Activated CD4-positive, alpha-beta T cell treated with anti-CD3 and anti-CD28 coated beads, Interleukin-2, amount 10 ng/mL, durations not matched to agents 24 days and 14 days (primary cell): ENCODE data around the gene KCNQ1OT1. TPM values are rescaled to one million over a fixed set of nuclear protein-coding genes. Genes with fewer than 3 reads are reported as not detected.

Experiments used
- DNase-seq: peaks from one replicate; pipeline ENCODE4 v3.0.0; 2022
- H3K27ac Mint-ChIP-seq: one replicate; pipeline ENCODE4 v1.8.0; 2022; ENCODE audit warnings: mild to moderate bottlenecking, mixed read lengths
- H3K27me3 Mint-ChIP-seq: one replicate; pipeline ENCODE4 v1.8.0; 2022; ENCODE audit warnings: mixed read lengths
- H3K36me3 Mint-ChIP-seq: one replicate; pipeline ENCODE4 v1.8.0; 2022; ENCODE audit warnings: low read depth, mild to moderate bottlenecking, mixed read lengths
- H3K4me1 Mint-ChIP-seq: one replicate; pipeline ENCODE4 v1.8.0; 2021; ENCODE audit warnings: mixed read lengths
- H3K4me3 Mint-ChIP-seq: one replicate; pipeline ENCODE4 v1.8.0; 2022; ENCODE audit warnings: mild to moderate bottlenecking, moderate library complexity, mixed read lengths
- H3K9me3 Mint-ChIP-seq: one replicate; pipeline ENCODE4 v1.8.0; 2021; ENCODE audit warnings: mixed read lengths
- intact Hi-C: fragments of 100-400 bp; cut with micrococcal nuclease; formaldehyde crosslinking; loops from one replicate; pipeline ENCODE4 v1.15.1; 2023
- total RNA-seq: library from RNA; stranded (reverse); gene quantifications from 2 replicates; pipeline ENCODE4 v1.2.3, GENCODE V29; 2022

The KCNQ1OT1 gene
- total RNA-seq, 1 donor from 2014 or later: 0.61 TPM

DNA sequence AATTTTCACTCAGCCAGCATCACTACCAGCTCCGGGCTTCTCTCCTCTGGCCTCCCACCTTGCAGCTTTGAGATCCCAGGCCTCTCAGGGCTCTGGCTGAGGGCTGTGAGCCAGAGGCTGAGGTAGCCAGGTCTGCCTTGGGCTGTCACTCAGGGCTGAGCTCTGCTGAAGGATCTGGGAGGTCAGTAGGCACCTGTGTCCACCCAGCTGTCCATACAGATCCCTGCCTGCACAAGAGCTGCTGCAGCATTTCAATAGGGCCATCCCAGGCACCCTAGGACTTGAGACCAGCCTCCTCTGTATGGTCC lies 12.6 kb downstream of the KCNQ1OT1 start:
- no peaks in the 10 kb centered on the region for H3K27me3 Mint-ChIP-seq
- intact Hi-C loops: no loop called here
- no peak overlapping the region for H3K4me3 Mint-ChIP-seq
- no peaks in the 10 kb centered on the region for H3K4me1 Mint-ChIP-seq
- no peaks in the 10 kb centered on the region for H3K9me3 Mint-ChIP-seq
- DNase-seq: no peak
- H3K36me3 Mint-ChIP-seq: no peaks in the 10 kb centered on the region
- no peak overlapping the region for H3K27ac Mint-ChIP-seq

DNA sequence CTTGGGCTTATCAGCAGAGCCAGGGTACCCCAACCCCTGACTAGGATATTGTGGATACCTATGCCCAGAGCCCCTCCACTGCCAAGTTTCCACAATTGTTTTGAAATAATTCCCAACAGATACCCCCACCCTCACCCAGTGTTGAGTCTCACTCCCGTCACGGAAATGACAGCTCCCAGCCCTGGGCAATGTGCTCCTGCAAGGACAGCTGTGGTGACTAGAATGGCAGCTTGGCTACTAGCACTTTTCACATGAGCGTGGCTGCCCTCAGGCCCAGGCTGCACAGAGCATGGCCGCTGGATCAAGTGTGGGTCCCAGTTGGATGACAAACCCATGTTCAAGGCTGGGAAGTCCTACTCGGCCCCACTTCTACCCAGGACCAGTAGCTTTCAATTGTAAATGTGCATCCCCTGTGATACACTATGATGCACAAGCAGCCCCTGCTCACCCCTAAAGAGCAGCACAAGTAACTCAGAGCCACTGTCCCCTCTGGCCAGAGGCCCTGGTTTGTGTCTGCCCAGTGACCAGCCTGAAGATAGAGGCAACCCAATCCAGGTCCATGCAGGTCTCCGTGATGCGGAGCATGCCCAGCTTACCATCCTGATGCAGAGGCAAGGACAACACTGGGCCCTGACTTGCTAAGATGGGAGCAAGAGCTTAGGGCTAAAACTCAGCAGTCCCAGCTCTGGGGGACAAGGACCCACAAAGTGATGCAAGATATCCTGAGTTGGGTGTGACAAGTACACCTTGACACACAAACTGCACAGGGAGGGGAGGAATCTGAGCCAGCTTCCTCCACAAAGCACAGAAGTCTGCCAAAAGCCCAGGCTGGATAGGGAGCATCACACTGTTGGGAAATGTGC lies 13.2 kb downstream of the KCNQ1OT1 start:
- no peaks in the 10 kb centered on the region for H3K9me3 Mint-ChIP-seq
- H3K4me1 Mint-ChIP-seq: peaks cover 2% of the 10 kb centered on the region

DNA sequence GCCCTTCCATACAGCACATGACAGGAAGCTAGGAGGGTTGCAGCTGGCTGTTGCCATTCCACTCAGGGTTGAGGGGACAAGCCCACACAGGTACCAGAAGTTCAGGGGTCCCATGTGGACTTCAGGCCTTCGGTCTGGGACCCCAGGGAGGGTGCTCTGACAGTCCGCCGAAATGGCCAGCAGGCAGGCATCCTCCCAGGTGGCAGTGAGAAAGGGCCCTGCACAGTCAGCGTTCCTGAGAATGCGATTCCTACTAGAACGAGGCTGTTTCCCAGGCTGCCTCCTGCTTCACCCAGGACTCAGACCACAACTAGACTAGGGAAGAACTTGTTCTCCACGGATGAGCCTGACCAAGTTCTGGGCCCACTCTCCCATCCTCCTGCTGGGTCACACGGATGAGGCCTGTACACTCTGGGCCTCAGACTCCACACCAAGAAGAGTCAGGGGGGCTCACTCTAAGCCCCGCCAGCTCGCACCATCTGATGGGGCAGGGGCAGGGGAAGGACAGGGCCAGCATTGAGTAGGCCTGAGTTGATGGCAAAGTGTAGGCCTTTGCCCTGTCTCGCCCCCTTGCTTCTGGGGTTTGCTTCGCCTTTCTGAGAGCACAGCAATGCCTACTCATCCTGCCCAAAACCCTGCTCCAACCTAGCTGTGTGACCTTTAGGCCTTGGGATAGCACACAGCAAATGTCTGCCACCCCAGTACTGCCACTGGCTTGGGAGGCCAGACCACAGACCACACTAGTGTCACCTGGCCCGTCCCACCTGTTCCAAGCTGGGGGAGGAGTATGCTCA lies 14.0 kb downstream of the KCNQ1OT1 start:
- peaks cover 4% of the 10 kb centered on the region for H3K4me1 Mint-ChIP-seq
- H3K27me3 Mint-ChIP-seq: no peaks in the 10 kb centered on the region
- intact Hi-C loops: no loop called here
- no peak overlapping the region for H3K4me3 Mint-ChIP-seq
- DNase-seq: no peak
- no peaks in the 10 kb centered on the region for H3K9me3 Mint-ChIP-seq
- no peak overlapping the region for H3K27ac Mint-ChIP-seq
- H3K36me3 Mint-ChIP-seq: no peaks in the 10 kb centered on the region

More for the DNA sequence above, 13.2 kb downstream of the KCNQ1OT1 start:
- no peak overlapping the region for H3K4me3 Mint-ChIP-seq
- H3K36me3 Mint-ChIP-seq: no peaks in the 10 kb centered on the region
- H3K27ac Mint-ChIP-seq: no peak overlapping the region
- no peak for DNase-seq
- H3K27me3 Mint-ChIP-seq: no peaks in the 10 kb centered on the region
- intact Hi-C loops: no loop called here

DNA sequence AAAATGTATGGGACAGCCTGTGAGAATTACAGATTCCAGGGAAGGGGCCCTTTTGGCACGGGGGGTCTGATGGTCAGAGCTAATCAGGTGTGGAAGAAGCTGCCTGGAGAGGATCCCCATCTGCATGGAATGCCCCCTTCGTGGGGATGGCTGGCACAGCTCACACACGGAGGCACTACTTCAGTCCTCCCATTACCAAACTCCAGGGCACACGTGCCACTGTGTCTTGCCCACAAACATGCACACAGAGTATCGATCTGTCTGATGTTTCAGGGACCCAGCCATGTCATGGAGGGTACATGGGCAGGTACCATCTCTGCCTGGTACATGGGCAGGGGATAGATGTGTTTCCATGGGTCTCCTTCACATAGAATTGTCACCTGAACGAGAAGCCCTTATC lies 14.7 kb downstream of the KCNQ1OT1 start:
- Mint-ChIP-seq H3K4me1 (peaks cover 4% of the 10 kb centered on the region), H3K4me3 (no peak overlapping the region), H3K27me3 (no peaks in the 10 kb centered on the region), H3K36me3 (no peaks in the 10 kb centered on the region), H3K9me3 (no peaks in the 10 kb centered on the region), H3K27ac (no peak overlapping the region)
- no peak for DNase-seq
- intact Hi-C loops: no loop called here

DNA sequence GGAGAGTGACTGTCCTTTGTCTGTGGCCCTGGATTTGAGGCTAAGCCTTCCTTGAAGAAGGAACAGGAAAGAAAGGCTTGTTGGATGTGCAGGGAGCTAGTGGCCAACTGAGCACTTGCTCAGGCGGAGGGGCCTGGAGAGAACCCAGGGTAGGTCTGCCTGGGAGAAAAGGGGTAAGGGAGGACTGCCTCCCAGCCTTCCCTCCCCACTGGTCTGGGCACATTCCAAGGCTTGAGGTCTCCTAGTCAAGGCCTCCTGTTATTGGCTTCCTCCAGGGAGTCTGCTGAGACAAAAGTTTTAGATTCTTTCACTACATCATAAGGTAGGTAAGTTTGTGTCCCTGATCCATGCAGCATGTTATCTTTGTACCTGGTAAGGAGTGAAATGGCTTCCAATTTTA lies 15.2 kb downstream of the KCNQ1OT1 start:
- Mint-ChIP-seq H3K27me3 (no peaks in the 10 kb centered on the region), H3K4me1 (peaks cover 4% of the 10 kb centered on the region), H3K9me3 (no peaks in the 10 kb centered on the region), H3K4me3 (no peak overlapping the region), H3K27ac (no peak overlapping the region), H3K36me3 (no peaks in the 10 kb centered on the region)
- DNase-seq: no peak
- intact Hi-C loops: no loop called here

DNA sequence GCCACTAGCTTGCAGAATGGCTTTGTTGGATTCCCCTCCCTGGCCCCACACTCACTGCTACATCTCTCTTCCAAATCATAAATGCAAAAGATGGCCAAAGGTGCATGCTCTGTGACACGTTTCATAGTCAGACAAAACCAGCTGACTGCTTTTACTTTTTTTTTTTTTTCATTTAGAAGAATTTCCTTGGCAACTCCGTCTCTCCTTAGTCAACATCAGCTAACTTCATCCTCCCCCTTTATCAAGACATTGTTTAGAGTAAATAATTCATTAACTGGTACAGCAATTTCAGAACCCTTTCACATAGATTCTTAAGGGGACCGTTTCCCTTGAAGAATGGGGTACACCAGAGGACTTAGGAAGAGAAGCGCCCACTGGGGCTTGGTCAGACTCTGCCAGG lies 16.0 kb downstream of the KCNQ1OT1 start:
- no peak overlapping the region for H3K27ac Mint-ChIP-seq
- intact Hi-C loops: no loop called here
- H3K36me3 Mint-ChIP-seq: no peaks in the 10 kb centered on the region

DNA sequence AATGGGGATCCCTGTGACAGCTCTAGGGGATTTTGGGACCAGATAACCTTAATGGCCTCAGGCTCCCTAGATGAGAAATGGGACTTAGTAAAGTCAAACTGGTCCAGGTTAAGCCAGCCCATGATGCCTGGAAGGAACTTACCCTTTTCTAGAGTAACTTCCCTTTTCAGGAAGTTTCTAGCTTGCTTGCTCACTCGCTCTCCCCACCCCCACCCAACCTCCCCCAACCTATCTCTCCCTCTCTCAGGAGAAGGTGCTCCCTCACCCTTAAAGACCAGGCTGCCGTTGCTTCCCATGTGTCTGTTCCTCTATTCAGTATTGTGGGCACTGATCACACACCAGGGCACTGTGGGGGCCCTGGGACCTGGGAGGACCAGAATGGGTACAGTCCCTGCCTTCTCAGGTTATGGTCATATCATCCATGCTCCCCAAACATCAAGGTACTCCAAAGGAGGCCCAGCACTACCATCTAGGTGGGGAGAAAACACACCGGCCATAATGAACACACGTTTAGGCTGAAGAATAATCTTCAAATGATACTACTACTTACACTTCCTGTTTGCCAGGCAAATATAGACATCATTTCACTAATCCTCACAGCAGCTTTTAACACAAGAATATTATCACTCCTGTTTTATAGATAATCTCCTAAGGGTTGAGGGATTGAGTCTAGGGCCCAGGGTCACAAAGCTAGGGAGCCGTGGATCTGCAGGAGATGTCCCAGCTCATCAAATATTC lies 18.2 kb downstream of the KCNQ1OT1 start:
- no peak for DNase-seq
- H3K4me1 Mint-ChIP-seq: peaks cover 4% of the 10 kb centered on the region
- H3K27me3 Mint-ChIP-seq: no peaks in the 10 kb centered on the region
- no peak overlapping the region for H3K4me3 Mint-ChIP-seq
- intact Hi-C loops: no loop called here
- no peaks in the 10 kb centered on the region for H3K36me3 Mint-ChIP-seq
- no peaks in the 10 kb centered on the region for H3K9me3 Mint-ChIP-seq
- no peak overlapping the region for H3K27ac Mint-ChIP-seq

More for the DNA sequence above, 16.0 kb downstream of the KCNQ1OT1 start:
- H3K4me1 Mint-ChIP-seq: peaks cover 4% of the 10 kb centered on the region
- no peak for DNase-seq
- H3K27me3 Mint-ChIP-seq: no peaks in the 10 kb centered on the region
- no peaks in the 10 kb centered on the region for H3K9me3 Mint-ChIP-seq
- H3K4me3 Mint-ChIP-seq: no peak overlapping the region

DNA sequence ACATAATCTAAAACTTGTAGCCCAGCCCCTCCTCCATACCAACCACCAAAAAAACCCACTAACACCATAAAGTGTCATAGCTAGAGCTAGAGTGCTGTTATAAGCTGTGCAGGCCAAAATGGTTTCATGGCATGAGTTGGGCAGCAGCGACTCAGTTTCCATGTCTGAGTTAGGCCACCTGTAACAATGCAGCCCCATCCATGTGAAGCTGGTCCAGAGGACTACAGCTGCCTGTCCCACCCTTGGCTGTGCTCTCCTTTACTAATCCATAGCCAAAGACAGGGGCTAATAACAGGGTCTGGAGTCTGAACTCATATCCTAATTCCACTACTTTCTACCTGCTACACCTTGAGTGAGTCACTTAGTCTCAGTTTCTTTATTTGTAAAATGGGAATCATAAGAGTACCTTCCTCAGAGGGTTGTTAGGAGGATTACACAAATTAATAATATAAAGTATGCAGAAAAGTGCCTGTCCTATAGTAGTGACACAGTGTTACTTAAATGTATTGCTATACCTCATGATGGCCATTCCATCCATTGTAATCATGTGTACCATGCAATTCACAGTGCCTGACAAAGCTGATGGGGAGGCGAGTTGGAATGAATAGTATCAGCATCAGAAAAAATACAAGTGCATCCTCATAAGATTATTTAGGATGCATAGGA lies 20.6 kb downstream of the KCNQ1OT1 start:
- no peaks in the 10 kb centered on the region for H3K27me3 Mint-ChIP-seq
- H3K36me3 Mint-ChIP-seq: no peaks in the 10 kb centered on the region
- H3K9me3 Mint-ChIP-seq: no peaks in the 10 kb centered on the region
- peaks cover 4% of the 10 kb centered on the region for H3K4me1 Mint-ChIP-seq
- no peak for DNase-seq
- H3K27ac Mint-ChIP-seq: no peak overlapping the region
- no peak overlapping the region for H3K4me3 Mint-ChIP-seq
- intact Hi-C loops: no loop called here

DNA sequence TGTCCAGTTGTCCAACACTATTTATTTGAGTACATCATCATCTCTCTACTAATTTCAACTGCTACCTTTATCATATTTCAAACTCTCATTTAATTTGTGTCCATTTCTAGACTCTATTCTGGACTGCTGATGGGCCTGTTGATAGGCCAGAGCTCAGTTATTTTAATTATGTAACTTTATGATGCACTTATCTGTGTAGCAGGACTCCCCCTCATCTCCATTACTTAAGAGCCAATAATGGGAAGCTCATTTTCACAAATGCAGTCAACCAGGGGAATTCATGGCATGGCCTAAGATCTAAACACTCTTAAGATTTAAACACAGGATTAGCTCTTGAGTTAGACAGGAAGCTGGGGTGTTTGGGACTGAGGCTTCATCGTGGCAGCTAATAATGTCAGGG lies 21.4 kb downstream of the KCNQ1OT1 start:
- Mint-ChIP-seq H3K27me3 (no peaks in the 10 kb centered on the region), H3K36me3 (no peaks in the 10 kb centered on the region), H3K4me1 (peaks cover 4% of the 10 kb centered on the region), H3K9me3 (no peaks in the 10 kb centered on the region), H3K27ac (no peak overlapping the region), H3K4me3 (no peak overlapping the region)
- intact Hi-C loops: no loop called here
- DNase-seq: no peak

DNA sequence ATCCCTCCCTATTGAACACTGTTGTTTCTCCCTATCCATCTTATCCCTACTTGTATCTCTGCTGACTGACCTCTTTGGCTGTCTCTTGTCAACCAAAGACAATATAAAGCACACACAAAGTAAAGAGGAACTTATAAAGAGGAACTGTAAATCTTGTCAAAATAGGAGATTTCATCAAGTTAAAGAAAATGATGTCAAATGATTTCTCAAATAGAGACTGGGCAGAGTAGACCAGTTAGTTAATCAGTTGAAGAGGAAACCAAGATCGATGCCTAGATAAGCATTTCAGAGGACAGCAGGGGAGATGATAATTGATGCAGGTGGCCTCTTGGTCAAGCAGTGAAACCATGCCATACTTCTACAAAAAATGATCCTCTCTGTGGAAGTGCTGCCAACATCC lies 22.7 kb downstream of the KCNQ1OT1 start:
- no peaks in the 10 kb centered on the region for H3K9me3 Mint-ChIP-seq
- intact Hi-C loops: no loop called here
- DNase-seq: no peak
- H3K4me3 Mint-ChIP-seq: no peak overlapping the region
- H3K27ac Mint-ChIP-seq: no peak overlapping the region
- peaks cover 4% of the 10 kb centered on the region for H3K4me1 Mint-ChIP-seq
- H3K36me3 Mint-ChIP-seq: no peaks in the 10 kb centered on the region
- no peaks in the 10 kb centered on the region for H3K27me3 Mint-ChIP-seq

DNA sequence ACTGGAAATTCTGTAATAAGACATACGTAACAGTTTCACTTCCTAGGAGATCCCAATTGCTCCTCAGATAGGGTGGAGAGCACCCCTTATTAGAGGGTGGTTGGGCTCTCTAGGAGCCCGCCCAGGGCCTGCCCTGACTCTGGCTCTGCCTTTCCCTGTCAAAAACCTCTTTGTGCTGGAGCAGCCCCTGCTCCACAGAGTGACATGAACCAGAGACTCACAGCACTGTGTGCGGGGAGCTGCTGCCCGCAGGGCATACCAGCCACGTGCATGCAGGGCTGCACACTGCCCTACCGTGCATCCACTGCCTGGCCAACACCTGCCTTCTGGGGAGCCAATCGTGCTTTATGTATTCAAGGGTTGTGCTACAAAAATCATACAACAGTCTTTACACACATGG lies 24.3 kb downstream of the KCNQ1OT1 start:
- Mint-ChIP-seq H3K27me3 (no peaks in the 10 kb centered on the region), H3K27ac (no peak overlapping the region), H3K4me3 (no peak overlapping the region), H3K36me3 (no peaks in the 10 kb centered on the region), H3K4me1 (no peaks in the 10 kb centered on the region), H3K9me3 (no peaks in the 10 kb centered on the region)
- intact Hi-C loops: no loop called here
- no peak for DNase-seq

DNA sequence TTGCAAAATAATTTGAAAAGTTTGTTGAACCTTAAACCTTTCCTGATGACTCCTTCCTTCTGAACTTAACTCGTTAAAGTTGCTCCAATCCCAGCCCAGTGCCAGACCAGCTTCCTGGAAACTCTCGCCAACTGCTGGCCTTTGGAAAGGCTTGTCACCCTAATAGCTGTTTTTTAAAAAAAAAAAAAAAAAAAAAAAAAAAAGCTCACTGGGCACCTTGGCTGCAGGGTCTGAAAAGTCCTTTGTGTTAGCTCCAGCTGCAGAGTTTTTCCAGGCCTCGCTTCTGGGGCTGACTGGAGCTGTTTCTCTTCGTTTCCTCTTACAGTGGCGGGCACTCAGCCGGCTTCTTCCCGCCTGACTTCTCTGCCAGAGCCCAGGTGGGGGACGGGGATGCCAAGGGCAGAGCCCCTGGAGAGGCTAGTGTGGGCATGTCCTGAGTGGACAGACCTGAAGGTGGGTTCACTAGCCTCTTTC lies 25.1 kb downstream of the KCNQ1OT1 start:
- Mint-ChIP-seq H3K4me1 (no peaks in the 10 kb centered on the region), H3K27ac (no peak overlapping the region), H3K9me3 (no peaks in the 10 kb centered on the region), H3K36me3 (no peaks in the 10 kb centered on the region), H3K27me3 (no peaks in the 10 kb centered on the region), H3K4me3 (no peak overlapping the region)
- no peak for DNase-seq
- intact Hi-C loops: no loop called here

DNA sequence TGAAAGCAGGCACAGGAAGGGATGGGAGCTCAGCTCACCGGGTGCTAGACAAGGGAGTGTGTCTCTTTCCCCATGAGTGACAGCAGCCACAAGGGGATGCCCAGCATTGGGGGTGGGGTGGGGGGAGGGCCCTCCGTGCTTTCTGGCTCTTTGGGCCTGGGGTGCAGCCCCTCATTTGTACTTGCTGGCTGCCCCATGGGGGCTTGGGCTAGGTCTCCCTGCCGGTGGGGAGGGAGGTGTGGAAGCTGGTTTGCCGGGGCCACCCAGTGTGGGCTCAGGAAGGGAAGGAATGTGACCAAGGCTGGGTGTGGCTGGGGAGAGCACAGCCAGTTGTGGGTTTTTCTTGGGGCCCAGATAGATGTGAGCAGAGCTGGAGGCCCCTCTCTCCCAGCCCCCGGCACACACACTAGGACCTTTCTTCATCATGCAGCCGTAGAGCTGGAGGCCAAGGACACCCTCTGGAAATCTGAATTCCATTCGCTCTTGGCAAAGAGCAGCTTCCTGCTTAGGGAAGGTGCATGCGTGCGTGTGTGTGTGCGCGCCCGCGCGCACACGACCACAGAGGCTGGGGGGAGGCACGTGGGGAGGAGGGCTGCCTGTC lies 25.8 kb downstream of the KCNQ1OT1 start:
- H3K27ac Mint-ChIP-seq: no peak overlapping the region
- H3K9me3 Mint-ChIP-seq: no peaks in the 10 kb centered on the region
- intact Hi-C loops: no loop called here
- no peak for DNase-seq
- no peaks in the 10 kb centered on the region for H3K4me1 Mint-ChIP-seq
- H3K4me3 Mint-ChIP-seq: no peak overlapping the region
- H3K27me3 Mint-ChIP-seq: no peaks in the 10 kb centered on the region
- no peaks in the 10 kb centered on the region for H3K36me3 Mint-ChIP-seq
